T-helper 2 cell treated with Interferon-gamma antibody and Interleukin-4, amounts not matched to agents 5 μg/mL and 100 μg/mL, for 36 hours (primary cell): ENCODE results near the gene TLE4.
"Not testable (repeated sequence)": the region's sequence is repeated elsewhere in the genome, so short reads cannot be mapped to it uniquely, and the experiment has no call there.

Source experiments
- DNase-seq: peaks from one replicate; pipeline ENCODE4 v3.0.0; 2021; ENCODE audit warnings: low spot score
- H3K27ac Mint-ChIP-seq: one replicate; pipeline ENCODE4 v1.8.0; 2021; ENCODE audit warnings: mild to moderate bottlenecking, mixed read lengths
- H3K27me3 Mint-ChIP-seq: one replicate; pipeline ENCODE4 v1.8.0; 2021; ENCODE audit warnings: low read depth, mixed read lengths
- H3K36me3 Mint-ChIP-seq: one replicate; pipeline ENCODE4 v1.8.0; 2021; ENCODE audit warnings: low read depth, mixed read lengths
- H3K4me1 Mint-ChIP-seq: one replicate; pipeline ENCODE4 v1.8.0; 2021; ENCODE audit warnings: low read depth, mixed read lengths
- H3K4me3 Mint-ChIP-seq: one replicate; pipeline ENCODE4 v1.8.0; 2022; ENCODE audit warnings: mild to moderate bottlenecking, moderate library complexity, mixed read lengths
- H3K9me3 Mint-ChIP-seq: one replicate; pipeline ENCODE4 v1.8.0; 2021; ENCODE audit warnings: mixed read lengths

TLE4 gene

GRCh38 chr9:79719021-79719420 lies 147.3 kb downstream of the TLE4 start:
- Mint-ChIP-seq H3K27ac (no peak overlapping the region), H3K4me3 (no peak overlapping the region), H3K27me3 (no peaks in the 10 kb centered on the region), H3K4me1 (peaks cover 2% of the 10 kb centered on the region), H3K9me3 (no peaks in the 10 kb centered on the region), H3K36me3 (peaks cover 49% of the 10 kb centered on the region)
- no peak for DNase-seq

GRCh38 chr9:79719989-79720388 lies 148.2 kb downstream of the TLE4 start:
- no peaks in the 10 kb centered on the region for H3K27me3 Mint-ChIP-seq
- H3K36me3 Mint-ChIP-seq, result peaks cover 47% of the 10 kb centered on the region
- no peak overlapping the region for H3K27ac Mint-ChIP-seq
- H3K4me3 Mint-ChIP-seq, result no peak overlapping the region
- DNase-seq, result no peak
- no peaks in the 10 kb centered on the region for H3K4me1 Mint-ChIP-seq
- no peaks in the 10 kb centered on the region for H3K9me3 Mint-ChIP-seq

- peaks cover 3% of the 10 kb centered on the region for H3K4me1 Mint-ChIP-seq
- DNase-seq, result no peak
- H3K9me3 Mint-ChIP-seq, result peaks cover 3% of the 10 kb centered on the region
- H3K27ac Mint-ChIP-seq, result no peak overlapping the region
- H3K4me3 Mint-ChIP-seq, result no peak overlapping the region
- H3K36me3 Mint-ChIP-seq, result peaks cover 11% of the 10 kb centered on the region
- H3K27me3 Mint-ChIP-seq, result no peaks in the 10 kb centered on the region
Measured at GRCh38 chr9:79731171-79731890, 159.6 kb downstream of the TLE4 start.

DNA sequence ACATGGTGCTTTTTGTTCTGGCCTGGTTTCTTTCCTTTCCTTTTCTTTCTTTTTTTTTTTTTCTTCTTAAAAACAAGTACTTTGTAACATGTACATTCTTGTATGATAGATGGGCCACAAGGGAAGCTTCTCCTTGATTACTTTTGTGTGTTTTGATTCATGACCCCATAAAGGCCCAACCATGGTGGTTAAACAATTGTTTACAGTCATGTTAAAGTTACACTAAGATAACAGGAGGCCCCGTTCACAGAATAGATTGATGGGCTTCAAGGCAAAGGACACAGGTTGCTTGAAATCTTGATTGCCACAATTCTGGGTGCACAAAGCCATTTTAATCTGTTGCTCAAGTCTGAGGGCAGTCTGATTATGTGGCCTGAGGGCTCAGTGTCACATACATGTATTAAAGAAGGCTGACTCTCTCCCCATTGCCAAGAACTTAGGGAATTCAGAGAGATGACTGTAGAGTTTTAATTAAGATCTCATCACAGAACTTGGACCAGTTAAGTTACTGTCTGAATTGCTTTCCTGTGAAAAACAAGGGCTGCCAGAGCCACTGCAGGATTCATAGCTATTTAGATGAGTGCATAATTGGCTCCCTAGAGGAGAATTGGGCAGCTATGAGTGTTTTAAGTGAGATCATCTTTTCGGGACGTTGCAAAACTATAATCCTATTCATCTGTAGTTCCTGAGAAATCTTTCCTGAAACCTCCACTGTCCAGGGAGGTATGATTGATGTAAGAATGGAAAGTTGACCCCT lies 163.4 kb downstream of the TLE4 start:
- H3K9me3 Mint-ChIP-seq, result peaks cover 3% of the 10 kb centered on the region
- H3K4me1 Mint-ChIP-seq, result peaks cover 3% of the 10 kb centered on the region
- no peak overlapping the region for H3K4me3 Mint-ChIP-seq
- peaks cover 3% of the 10 kb centered on the region for H3K36me3 Mint-ChIP-seq
- H3K27ac Mint-ChIP-seq, result no peak overlapping the region
- H3K27me3 Mint-ChIP-seq, result no peaks in the 10 kb centered on the region
- DNase-seq, result no peak

- Mint-ChIP-seq H3K27ac (no peak overlapping the region), H3K36me3 (peaks cover 3% of the 10 kb centered on the region), H3K9me3 (peaks cover 3% of the 10 kb centered on the region), H3K27me3 (no peaks in the 10 kb centered on the region), H3K4me3 (no peak overlapping the region), H3K4me1 (peaks cover 3% of the 10 kb centered on the region)
- no peak for DNase-seq
Measured at GRCh38 chr9:79736051-79736450, 164.3 kb downstream of the TLE4 start.

GRCh38 chr9:79741381-79741780 lies 169.6 kb downstream of the TLE4 start:
- Mint-ChIP-seq H3K4me3 (no peak overlapping the region), H3K27ac (no peak overlapping the region), H3K9me3 (no peaks in the 10 kb centered on the region), H3K36me3 (no peaks in the 10 kb centered on the region), H3K4me1 (no peaks in the 10 kb centered on the region), H3K27me3 (peaks cover 5% of the 10 kb centered on the region)
- DNase-seq, result no peak

- Mint-ChIP-seq H3K4me3 (no peak overlapping the region), H3K36me3 (no peaks in the 10 kb centered on the region)
- DNase-seq, result no peak
Measured at GRCh38 chr9:79742110-79742721, 170.5 kb downstream of the TLE4 start.

GRCh38 chr9:79744521-79744920 lies 172.8 kb downstream of the TLE4 start:
- DNase-seq, result no peak
- H3K27ac Mint-ChIP-seq, result no peak overlapping the region
- no peaks in the 10 kb centered on the region for H3K4me1 Mint-ChIP-seq
- no peaks in the 10 kb centered on the region for H3K9me3 Mint-ChIP-seq
- no peak overlapping the region for H3K4me3 Mint-ChIP-seq
- no peaks in the 10 kb centered on the region for H3K36me3 Mint-ChIP-seq
- peaks cover 13% of the 10 kb centered on the region for H3K27me3 Mint-ChIP-seq

More at GRCh38 chr9:79742110-79742721, 170.5 kb downstream of the TLE4 start:
- Mint-ChIP-seq H3K27me3 (peaks cover 5% of the 10 kb centered on the region), H3K4me1 (no peaks in the 10 kb centered on the region), H3K27ac (no peak overlapping the region), H3K9me3 (no peaks in the 10 kb centered on the region)

- Mint-ChIP-seq H3K4me3 (no peak overlapping the region), H3K4me1 (no peaks in the 10 kb centered on the region), H3K9me3 (no peaks in the 10 kb centered on the region), H3K27ac (no peak overlapping the region), H3K27me3 (peaks cover 13% of the 10 kb centered on the region), H3K36me3 (no peaks in the 10 kb centered on the region)
- no peak for DNase-seq
Measured at GRCh38 chr9:79745752-79746336, 174.1 kb downstream of the TLE4 start.

DNA sequence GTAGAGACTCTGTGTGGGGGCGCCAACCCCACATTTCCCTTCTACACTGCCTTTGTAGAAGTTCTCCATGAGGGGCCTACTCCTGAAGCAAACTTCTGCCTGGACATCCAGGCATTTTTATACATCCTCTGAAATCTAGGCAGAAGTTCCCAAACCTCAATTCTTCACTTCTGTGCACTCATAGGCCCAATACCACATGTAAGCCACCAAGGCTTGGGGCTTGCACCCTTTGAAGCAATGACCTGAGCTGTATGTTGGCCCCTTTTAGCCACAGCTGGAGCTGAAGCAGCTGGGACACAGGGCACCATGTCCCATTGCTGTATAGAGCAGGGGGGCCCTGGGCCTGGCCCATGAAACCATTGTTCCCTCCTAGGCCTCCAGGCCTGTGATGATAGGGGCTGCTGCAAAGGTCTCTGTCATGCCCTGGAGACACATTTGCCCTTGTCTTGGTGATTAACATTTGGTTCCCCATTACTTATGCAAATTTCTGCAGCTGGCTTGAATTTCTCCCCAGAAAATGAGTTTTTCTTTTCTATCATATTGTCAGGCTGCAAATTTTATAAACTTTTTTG lies 180.2 kb downstream of the TLE4 start:
- peaks cover 10% of the 10 kb centered on the region for H3K9me3 Mint-ChIP-seq
- not testable (repeated sequence) for H3K27me3 Mint-ChIP-seq, H3K27ac Mint-ChIP-seq, DNase-seq, H3K36me3 Mint-ChIP-seq, H3K4me1 Mint-ChIP-seq, H3K4me3 Mint-ChIP-seq

DNA sequence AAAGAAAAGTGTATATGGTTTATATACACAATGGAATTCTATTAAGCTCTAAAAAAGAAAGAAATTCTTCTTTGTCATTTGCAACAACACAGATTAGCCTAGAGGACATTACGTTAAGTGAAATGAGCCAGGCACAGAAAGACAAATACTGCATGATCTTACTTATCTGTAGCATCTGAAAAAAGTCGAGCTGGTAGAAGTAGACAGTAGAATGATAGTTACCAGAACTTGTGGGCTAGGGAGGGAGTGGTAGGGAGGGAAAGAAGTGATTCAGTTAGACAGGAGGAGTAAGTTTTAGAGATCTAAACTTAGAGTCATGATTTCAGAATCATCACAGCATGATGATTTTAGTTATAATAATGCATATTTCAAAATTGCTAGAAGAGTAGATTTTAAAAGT lies 184.6 kb downstream of the TLE4 start:
- Mint-ChIP-seq H3K36me3 (no peaks in the 10 kb centered on the region), H3K9me3 (peaks cover 8% of the 10 kb centered on the region), H3K4me1 (peaks cover 11% of the 10 kb centered on the region), H3K27me3 (no peaks in the 10 kb centered on the region), H3K4me3 (no peak overlapping the region), H3K27ac (no peak overlapping the region)
- DNase-seq, result no peak

DNA sequence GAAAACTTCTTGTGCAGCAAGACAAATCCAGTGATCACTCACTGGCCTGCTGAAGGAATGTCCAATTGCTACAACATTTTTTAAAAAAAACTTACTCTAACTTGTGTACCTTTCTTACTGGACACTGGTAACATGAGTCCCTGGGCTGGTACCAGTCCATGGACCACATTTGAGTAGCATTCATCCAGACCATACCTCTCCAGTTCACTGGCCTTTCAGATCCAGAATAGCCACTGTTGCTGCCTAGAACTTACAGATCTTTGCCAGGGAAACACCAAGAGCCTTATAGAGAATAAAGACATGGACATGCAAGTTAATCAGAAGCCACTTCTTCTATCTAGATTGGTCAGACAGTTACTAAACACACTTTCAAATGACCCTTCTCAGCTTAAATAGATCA lies 185.3 kb downstream of the TLE4 start:
- H3K36me3 Mint-ChIP-seq, result no peaks in the 10 kb centered on the region
- H3K27ac Mint-ChIP-seq, result no peak overlapping the region
- no peak for DNase-seq
- H3K4me3 Mint-ChIP-seq, result no peak overlapping the region
- H3K9me3 Mint-ChIP-seq, result peaks cover 5% of the 10 kb centered on the region
- H3K27me3 Mint-ChIP-seq, result no peaks in the 10 kb centered on the region
- peaks cover 11% of the 10 kb centered on the region for H3K4me1 Mint-ChIP-seq

DNA sequence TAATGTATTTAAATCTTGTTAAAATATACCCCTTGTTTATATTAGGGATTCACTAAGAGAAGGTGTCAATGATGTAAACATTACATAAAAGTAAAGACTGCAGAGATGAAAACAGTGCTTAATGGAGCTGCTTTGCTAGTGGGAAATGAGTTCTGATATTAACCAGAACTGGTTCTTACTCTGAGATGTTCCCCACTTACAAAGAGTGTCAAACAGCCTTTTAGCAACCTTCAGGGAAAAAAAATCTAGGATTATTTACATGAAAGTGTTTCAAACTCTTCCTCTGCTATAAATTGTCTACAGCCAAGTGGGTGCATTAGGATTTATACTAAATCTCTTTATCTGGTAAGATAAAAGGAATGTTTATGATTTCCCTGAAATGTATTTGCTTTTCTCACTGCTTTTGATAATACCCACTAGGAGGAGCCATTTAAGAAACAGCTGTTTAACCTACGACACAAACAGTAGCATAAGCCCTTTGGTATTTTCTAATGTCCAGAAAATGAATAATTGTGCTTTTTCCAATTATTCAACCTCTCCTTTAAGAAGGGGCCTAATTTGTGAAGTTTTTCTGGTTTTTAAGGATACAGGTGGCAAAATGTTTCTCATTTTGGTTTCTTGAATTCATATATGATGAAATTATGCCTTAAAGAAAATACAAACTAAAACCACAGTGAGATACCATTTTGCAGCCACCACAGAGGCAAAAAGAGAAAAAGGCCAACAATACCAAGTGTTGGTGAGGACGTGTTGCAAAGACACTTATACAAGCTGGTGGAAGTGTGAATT lies 186.3 kb downstream of the TLE4 start:
- DNase-seq, result no peak
- Mint-ChIP-seq H3K36me3 (no peaks in the 10 kb centered on the region), H3K9me3 (peaks cover 3% of the 10 kb centered on the region), H3K27ac (no peak overlapping the region), H3K4me1 (peaks cover 11% of the 10 kb centered on the region), H3K27me3 (no peaks in the 10 kb centered on the region), H3K4me3 (no peak overlapping the region)
